ENCODE measurements around the gene RBCK1.

DNA sequence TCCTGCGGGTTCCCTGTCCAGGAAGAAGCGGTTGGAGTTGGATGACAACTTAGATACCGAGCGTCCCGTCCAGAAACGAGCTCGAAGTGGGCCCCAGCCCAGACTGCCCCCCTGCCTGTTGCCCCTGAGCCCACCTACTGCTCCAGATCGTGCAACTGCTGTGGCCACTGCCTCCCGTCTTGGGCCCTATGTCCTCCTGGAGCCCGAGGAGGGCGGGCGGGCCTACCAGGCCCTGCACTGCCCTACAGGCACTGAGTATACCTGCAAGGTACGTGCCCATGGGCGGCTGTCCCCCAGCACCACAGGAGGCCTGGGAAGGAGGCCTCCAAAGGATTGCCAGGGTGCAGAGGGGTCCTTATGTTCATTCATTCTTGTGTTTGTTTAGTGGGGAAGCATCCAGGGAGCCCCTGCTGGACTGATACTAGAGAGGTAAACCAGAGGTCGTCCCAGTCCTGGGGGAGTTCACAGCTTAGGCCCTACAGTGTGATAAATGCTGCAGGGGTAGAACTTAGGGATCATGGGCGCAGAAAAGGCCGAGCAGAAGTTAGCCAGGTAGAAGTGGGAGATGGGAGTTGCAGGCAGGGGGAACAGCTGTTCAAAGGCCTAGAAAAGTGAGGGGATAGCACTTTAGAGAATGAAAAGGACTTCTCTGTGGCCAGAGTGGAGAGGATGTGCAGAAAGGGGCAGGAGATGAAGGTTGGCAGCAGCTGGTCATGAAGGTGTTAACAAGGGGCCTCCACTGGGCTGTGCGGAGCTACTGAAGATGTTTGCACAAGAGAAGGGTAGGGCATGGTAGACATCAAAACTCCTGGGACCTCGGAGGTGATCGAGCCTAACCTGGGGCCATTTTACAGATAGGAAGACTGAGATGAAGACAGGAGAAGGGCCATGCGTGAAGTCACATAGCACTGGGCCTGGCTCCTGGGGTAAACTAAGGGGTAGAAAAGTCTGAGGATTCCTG, 19.8 kb upstream of the RBCK1 start:
- no peak for TF ChIP-seq POLR2A (IDR thresholded peaks at IDR 0.05)
- TF ChIP-seq, protein P1, sequence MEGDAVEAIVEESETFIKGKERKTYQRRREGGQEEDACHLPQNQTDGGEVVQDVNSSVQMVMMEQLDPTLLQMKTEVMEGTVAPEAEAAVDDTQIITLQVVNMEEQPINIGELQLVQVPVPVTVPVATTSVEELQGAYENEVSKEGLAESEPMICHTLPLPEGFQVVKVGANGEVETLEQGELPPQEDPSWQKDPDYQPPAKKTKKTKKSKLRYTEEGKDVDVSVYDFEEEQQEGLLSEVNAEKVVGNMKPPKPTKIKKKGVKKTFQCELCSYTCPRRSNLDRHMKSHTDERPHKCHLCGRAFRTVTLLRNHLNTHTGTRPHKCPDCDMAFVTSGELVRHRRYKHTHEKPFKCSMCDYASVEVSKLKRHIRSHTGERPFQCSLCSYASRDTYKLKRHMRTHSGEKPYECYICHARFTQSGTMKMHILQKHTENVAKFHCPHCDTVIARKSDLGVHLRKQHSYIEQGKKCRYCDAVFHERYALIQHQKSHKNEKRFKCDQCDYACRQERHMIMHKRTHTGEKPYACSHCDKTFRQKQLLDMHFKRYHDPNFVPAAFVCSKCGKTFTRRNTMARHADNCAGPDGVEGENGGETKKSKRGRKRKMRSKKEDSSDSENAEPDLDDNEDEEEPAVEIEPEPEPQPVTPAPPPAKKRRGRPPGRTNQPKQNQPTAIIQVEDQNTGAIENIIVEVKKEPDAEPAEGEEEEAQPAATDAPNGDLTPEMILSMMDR (IDR thresholded peaks at IDR 0.05), result no peak

Measured in testis (tissue), 2 donors.